NCI-H748 treated with DMSO at 0.1 percent for 48 hours (cell line): ENCODE data around the gene PTPN4.
"Not testable (repeated sequence)": the region's sequence is repeated elsewhere in the genome, so short reads cannot be mapped to it uniquely, and the experiment has no call there.

Experiments
- DNase-seq: peaks from one replicate; lab custom pipeline; 2025; lab: John Stamatoyannopoulos, UW

PTPN4 gene

GRCh38 chr2:120020554-120020953 lies 260.8 kb downstream of the PTPN4 start:
- no peak for DNase-seq

- DNase-seq = not testable (repeated sequence)
These were observed 262.8 kb downstream of the PTPN4 start for GRCh38 chr2:120022505-120022904.

GRCh38 chr2:120026890-120027289 lies 267.2 kb downstream of the PTPN4 start:
- no peak for DNase-seq

GRCh38 chr2:120028795-120029194 lies 269.1 kb downstream of the PTPN4 start:
- DNase-seq = no peak

- DNase-seq = no peak
These were observed 270.2 kb downstream of the PTPN4 start for GRCh38 chr2:120029672-120030640.

- no peak for DNase-seq
These were observed 272.6 kb downstream of the PTPN4 start for GRCh38 chr2:120032297-120032696.
